NCI-H2196 (cell line): ENCODE data around the gene DDX42.
"Not testable (repeated sequence)": the region's sequence is repeated elsewhere in the genome, so short reads cannot be mapped to it uniquely, and the experiment has no call there.

ENCODE experiments used
- DNase-seq: peaks from one replicate; lab custom pipeline; 2025; ENCODE audit not compliant: unreplicated experiment; lab: John Stamatoyannopoulos, UW

The DDX42 gene

DNA sequence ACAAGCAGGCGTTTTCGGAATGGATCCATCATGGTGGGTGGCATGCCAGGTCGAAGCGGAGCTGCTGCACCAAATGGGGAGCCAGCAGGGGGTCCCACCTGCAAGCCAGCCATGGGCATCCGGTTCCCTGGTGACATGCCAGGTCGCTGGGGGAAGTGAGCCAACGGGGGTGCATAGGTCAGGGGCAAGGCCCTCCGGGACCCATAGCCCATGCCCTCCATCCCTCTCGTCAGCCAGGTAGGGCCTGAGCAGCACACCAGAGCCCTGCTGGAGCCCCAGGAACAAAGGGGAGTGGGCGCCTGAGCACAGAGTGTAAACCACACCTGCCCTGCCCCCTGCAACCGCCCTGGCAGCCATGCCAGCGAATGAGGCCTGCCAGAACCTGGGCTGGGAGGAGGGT, 63.5 kb downstream of the DDX42 start:
- DNase-seq = no peak

GRCh38 chr17:63837962-63838600, 64.1 kb downstream of the DDX42 start:
- DNase-seq = no peak

DNA sequence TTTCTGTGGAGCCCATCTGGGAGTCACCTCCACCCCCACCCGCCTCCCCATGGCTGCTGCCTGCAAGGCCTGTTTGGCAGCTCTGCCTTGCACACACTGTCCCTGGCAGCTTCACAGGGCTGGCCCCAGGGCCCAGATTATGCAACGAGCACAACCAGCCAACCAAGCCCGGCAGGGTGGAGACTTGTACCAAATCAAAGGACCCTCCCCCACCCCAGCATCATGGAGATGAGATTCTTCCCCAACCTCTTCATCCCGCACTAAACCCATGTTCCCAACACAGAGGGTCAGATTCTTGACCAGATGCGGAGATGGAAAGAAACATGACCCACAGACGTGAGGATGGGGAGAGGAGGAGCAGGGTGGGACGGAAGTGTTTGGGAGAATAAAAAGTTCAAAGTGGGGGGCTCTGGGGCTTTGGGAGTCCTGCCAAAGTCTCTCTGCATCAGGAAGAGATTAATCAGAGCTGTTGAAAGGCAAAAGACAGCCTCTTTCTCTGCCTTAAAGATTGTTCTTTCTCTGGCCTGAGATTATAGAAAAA, 64.7 kb downstream of the DDX42 start:
- peak; percentile 70 for DNase-seq

- peak; percentile 14 for DNase-seq
Observed at GRCh38 chr17:63840591-63841349, 66.8 kb downstream of the DDX42 start.

GRCh38 chr17:63841350-63842172, 67.6 kb downstream of the DDX42 start:
- no peak for DNase-seq

DNA sequence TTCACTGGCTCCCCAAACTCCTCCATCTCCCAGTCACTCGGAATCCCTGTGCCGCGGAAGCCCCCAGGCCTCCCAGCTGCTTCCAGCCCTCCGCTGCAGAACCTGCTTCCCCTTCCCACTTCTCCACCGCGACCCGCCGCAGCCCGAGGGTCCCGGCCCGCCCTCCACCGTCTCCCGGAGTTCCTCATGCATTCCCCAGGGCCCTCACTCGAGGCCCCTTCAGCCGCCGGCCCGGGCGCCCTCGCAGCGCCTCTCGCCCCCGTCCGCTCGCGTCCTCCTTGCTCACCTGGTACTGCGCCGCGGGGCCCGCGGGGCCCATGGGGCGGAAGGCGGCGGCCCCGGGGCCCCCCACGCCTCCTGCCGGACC, 68.2 kb downstream of the DDX42 start:
- no peak for DNase-seq

DNA sequence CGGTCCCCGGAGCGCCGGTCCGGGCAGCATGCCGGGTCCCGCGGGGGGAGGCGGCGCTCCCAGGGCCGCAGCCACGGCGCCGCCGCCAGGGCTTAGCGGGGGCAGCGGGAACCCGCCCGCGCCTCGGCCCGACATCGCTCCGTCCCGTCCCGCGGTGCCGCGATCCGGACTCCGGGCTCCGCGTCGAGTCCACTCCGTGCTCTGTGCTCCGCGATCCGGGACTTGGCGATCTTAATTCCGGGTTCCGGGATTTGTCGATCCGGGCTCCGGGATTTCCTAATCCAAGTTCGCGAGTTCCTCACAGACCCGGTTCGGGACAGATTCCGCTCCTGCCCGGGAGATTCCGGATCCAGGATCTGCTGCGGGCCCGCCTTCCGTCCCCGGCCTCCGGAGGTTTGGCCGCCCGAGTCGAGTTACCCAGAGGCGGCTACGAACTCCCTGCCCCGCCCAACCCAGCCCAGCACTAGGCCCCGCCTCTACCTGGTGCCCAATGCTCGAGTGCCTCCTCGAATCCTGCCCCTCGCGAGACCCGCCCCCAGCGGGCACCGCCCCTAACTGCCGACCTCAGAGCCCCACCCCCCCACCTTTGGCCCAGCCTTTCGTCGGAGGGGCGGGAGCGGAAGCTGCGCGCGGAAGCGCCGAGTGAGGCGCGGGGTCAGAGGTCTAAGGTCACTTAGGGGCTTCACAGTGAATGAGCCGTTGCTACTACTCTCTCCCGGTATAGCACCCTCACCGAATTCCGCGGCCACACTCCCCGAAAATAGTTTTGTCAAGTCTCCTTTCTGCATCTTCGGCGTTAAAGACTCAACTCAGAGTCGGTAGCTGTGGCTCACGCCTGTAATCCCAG, 68.8 kb downstream of the DDX42 start, which contains the start of gene SMARCD2:
TSS of gene SMARCD2 (minus strand) at position 146 of the 847 bp plus-strand sequence. CDS start at position 135, 11 bp downstream.
- DNase-seq = peak; percentile 100

DNA sequence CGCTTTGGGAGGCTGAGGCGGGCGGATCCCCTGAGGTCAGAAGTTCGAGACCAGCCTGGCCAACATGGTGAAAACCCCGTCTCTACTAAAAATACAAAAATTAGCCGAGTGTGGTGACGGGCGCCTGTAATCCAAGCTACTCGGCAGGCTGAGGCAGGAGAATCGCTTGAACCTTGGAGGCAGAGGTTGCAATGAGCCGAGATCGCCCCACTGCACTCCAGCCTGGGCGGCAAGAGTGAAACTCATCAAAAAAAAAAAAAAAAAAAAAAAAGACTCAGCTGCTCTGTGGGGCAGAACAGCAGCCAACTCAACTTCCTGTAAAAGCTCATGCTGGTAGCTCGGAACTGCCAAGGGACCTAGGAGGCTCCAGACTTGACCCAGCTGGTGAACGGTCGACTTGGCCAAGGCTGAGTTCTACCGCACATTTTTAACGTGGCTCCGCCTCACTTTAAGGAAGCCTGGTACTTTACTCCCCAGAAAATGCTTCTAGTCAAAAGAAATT, 69.5 kb downstream of the DDX42 start:
- DNase-seq = not testable (repeated sequence)

DNA sequence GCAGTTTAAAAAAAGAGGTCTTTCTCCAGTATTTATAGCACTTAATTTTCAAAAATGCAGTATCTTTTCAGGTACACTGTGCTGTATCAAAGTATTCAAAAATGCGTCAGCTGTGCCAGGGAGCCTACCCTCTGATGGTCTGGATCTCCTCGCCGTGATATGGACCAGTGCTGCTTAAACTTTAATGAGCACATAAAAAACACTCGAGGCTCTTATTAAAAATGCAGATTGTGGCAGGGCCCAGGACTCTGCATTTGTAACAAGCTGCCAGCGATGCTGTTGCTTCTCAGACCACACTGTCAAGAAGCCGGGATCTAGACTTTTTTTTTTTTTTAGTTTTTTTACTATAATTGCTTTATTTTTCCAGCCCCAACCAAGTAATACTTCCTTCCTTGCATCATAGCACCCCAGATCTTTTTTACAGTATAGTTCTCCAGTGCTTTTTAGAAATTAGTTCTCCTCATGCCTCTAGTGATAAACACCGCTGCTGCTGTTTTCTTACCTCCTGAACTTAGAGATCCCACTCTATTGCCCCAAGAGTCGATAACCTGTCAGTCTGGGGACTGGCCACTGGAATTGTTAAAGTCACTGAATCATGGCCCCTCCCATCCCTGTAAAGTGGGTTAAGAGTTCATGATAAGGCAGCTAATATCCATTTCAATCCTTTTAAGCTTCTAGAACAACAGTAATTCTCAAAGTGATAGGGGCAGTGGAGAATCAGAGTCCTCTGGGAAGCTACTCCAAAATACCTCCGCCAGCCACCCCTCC, 70.1 kb downstream of the DDX42 start:
- no peak for DNase-seq

DNA sequence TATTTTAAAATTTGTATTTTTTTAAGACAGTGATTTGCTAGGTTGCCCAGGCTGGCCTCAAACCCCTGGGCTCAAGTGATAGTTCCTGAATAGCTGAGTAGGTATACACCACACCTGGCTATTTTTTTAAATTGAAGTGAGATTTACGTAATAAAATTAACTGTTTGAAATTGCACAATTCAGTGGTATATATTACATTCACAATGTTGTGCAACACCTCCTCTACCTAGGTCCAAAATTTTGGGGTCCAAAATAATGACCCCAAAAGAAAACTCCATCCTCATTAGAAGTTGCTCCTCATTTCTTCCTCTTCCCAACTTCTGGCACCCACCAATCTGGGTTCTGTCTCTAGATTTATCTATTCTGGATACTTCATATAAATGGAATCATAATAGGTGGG, 71.5 kb downstream of the DDX42 start:
- no peak for DNase-seq

GRCh38 chr17:63847525-63848249, 73.7 kb downstream of the DDX42 start:
- no peak for DNase-seq

DNA sequence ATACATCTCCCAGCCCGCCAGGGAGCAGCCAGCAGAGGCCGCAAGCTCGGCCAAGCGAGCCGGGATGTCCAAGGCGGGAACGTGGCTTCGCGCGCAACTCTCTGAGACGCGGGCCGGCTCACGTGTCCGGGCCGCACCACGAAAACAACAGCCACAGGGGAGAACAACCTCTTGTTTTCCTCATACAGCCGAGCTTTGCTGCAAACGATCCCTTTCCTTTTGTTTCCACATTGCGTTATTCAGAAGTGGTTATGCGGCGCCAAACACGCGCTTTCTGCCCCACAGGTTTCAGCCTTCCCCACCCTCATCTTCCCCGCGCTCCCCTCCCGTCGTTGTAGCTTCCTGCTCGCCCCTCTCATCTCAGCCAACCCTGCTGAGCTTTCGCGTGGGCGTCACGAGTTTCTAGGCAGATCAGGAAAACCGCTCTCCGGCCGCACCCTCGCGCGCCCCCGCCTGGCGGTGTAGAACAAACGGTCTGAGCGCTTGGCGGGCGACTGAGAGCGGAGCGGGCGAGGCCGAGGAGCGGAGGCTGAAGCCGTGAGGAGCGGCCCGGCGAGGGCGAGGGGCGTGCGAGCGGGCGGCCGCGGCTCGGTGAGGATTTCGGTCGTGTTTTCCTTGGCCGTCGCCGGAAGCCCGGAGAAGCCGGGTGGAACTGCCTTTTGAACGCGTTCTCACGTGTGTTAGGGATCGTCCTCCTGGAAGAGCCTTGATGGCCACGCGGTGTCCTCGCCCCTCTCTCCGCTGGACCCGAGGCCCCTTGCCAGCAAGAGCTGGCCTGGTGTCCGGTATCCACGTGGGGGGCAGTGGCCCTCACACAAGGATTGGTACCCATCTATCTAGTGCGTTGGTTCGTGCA, 75.1 kb downstream of the DDX42 start:
- no peak for DNase-seq

- DNase-seq = no peak
Observed at GRCh38 chr17:63850401-63850800, 76.4 kb downstream of the DDX42 start.

- DNase-seq = no peak
Observed at GRCh38 chr17:63853260-63853659, 79.3 kb downstream of the DDX42 start.

DNA sequence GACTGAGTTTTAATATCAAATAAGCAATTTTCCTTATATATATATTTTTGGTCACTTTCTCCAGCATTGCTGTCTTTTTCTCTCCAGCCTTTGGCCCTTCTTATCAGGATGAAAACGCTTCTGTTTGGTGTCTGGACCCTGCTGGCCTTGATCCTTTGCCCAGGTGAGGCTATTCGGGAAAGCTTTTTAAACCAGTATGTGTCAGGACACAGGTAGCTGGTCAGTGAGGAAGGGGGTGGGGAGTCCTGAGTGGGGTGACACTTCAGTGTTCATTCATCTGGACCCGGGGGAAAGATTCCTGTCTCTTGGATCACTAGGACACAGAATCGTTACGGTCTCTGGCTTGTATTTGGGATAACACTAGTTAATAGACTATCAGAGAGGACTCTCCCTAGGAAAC, 80.7 kb downstream of the DDX42 start:
- no peak for DNase-seq

DNA sequence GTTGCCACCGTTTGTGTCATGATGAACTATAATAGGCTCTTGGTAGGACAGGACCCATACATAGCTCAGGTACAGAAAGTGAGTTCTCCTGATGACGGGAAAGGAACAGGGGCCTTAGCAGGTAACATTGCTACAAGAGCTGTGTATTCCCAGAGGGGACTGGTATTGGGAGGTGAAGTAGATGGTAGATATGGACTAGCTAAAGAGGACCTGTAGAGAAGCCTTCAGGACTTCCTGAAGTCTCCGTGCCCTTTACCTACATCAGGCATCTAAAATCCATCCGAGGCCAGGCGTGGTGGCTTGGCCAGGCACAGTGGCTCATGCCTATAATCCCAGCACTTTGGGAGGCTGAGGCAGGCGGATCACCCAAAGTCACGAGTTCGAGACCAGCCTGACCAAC, 81.2 kb downstream of the DDX42 start:
- no peak for DNase-seq

- not testable (repeated sequence) for DNase-seq
Observed at GRCh38 chr17:63856425-63856824, 82.5 kb downstream of the DDX42 start.

DNA sequence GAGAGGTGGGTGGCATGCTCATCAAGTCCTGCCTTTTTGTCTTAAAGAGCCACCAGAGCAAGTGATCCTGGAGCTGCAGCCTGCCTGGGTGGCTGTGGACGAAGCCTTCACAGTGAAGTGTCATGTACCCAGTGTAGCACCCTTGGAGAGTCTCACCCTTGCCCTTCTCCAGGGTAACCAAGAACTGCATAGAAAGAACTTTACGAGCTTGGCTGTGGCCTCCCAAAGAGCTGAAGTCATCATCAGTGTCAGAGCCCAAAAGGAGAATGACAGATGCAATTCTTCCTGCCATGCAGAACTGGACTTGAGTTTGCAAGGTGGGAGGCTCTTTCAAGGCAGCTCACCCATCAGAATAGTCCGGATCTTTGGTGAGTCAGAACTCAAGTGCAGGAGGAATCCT, 85.3 kb downstream of the DDX42 start:
- DNase-seq = no peak
